ENCODE measurements around the gene PDE2A.

DNA sequence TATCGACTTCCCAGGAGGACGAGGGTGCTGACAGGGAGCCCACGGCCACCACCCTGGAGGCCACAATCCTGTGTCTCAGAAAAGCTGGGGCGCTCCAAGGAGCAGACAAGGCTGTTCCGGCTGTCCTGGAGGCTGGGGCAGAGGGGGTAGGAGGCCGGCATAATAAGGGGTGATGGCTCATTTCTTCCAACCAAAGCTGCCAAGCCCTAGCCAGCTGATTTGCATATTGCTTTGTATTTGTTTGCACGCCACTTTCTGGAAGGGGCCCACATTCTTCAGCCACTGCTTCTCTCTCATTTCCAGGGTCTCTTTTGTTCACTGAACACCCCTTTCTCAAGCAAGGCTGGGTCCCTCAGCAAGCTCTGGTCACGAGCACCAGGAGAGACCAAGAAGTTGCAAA is 4.7 kb downstream of the PDE2A start:
- TF ChIP-seq SPI1 (IDR thresholded peaks at IDR 0.05; ENCODE audit: low read depth, low read length) (no peak), POLR2AphosphoS5 (IDR thresholded peaks at IDR 0.05; ENCODE audit: low read depth, low read length) (no peak), POLR2A (IDR thresholded peaks at IDR 0.05; ENCODE audit: low read depth, low read length) (no peak), TAF1 (IDR thresholded peaks at IDR 0.05; ENCODE audit: low read depth, low read length) (no peak), POU2F2 (IDR thresholded peaks at IDR 0.05; ENCODE audit: low read depth, low read length) (peak; percentile 99)
